GM19099 (cell line): Measurements from ENCODE around the gene TMEM184B.
A peak's percentile ranks its signal among the peaks of the same experiment; 100 is the strongest.

Source experiments
- POLR2A ChIP-seq: IDR thresholded peaks from 3 replicates; pipeline ENCODE4 v1.6.1; 2011; ENCODE audit warnings: low read depth; ENCODE audit not compliant: insufficient read length; ENCODE audit errors: extremely low read depth

Gene TMEM184B

GRCh38 chr22:38186429-38186828, 86.4 kb downstream of the TMEM184B start:
- no peak for TF ChIP-seq POLR2A

GRCh38 chr22:38184788-38185187, 88.0 kb downstream of the TMEM184B start:
- no peak for TF ChIP-seq POLR2A

- TF ChIP-seq POLR2A, result no peak
Measured at GRCh38 chr22:38181453-38182200, 91.2 kb downstream of the TMEM184B start, which contains the start of gene PLA2G6. Gene PLA2G6, minus strand, starts transcription at chr22:38181830. Its CDS starts 12,404 bp downstream, at chr22:38169426.

DNA sequence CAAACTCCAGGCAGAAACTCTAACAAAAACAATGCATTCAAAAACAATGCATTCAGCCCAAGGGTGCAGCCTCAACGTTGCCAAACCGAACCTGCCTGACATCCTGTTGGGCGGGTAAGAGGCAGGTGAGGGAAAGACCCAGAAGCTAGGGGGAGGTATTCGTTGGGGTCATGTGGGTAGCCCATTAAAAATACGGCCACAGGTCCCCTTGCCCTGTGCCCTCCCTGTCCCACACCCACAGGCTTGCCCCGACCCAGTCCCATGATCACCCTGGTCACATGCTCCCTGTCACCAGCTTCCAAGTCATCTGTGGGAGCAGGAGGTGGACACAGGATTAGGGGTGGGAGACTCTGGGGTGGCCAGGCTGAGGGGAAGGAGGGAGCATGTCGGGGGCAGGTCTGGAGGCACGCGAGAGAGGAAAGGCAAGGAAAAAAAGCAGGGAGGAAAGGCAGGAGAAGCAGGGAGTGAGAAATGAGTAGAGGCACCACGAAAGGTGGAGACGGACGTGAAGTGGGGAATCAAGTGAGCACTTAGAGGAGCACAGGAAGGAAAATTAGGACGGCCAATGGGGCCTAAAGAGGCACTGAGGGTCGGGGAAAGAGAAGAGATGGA, 91.9 kb downstream of the TMEM184B start:
- TF ChIP-seq POLR2A, result peak; percentile 53

DNA sequence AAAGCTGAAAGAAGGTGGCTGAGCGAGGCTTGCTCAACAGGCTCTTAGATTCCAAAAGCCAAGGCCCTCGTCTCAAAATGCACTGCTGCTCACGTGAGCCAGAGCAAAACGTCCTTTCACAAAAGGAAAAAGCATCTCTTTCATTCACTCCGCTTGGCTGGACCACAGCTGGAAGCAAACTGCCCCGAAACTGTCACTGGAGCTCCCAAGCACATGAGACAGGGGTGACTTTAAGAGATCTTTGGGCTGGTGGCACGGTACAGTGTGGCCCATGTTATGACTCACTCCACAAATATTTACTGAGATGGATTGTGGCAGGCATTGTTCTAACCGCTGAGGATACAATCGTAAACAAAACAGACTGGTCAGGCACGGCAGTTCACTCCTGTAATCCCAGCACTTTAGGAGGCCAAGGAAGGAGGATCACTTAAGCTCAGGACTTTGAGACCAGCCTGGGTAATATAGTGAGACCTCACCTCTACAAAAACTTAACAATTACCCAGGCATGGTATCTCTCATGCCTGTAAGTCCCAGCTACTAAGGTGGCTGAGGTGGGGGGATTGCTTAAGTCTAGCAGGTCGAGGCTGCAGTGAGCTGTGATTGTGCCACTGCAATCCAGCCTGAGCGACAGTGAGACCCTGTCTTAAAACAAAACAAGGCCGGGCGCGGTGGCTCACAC, 94.7 kb downstream of the TMEM184B start:
- TF ChIP-seq POLR2A, result no peak

- TF ChIP-seq POLR2A, result no peak
Measured at GRCh38 chr22:38177044-38177443, 95.8 kb downstream of the TMEM184B start.

DNA sequence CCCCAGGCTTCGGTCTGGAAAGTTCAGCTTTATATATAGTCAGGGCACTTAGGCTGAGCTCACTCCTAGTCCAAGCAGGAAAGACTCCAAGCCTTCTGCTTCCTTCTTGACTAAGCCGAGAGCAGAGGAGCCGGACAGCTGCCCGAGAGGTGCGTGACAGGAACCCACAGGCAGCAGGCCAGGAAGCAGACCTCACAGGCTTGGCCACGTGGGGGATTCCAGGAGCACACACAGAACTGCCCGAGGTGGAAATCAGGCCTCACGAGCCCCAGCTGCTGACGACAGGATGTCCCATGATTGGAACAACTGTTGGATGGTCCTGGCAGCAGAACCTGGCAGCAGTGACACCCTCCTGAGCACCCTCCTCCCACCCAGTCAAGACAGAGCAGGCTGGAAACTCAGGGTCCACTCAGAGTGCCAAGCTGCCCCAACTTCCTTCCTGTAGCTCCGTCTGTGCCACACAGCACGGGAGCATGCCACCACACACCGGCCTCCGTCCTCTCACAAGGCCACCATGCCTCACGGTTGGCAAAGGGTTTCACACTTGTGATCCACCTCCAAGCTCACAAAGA, 96.6 kb downstream of the TMEM184B start:
- TF ChIP-seq POLR2A, result no peak

GRCh38 chr22:38175206-38176118, 97.3 kb downstream of the TMEM184B start:
- TF ChIP-seq POLR2A, result no peak

- TF ChIP-seq POLR2A, result no peak
Measured at GRCh38 chr22:38174626-38175025, 98.2 kb downstream of the TMEM184B start.

GRCh38 chr22:38173641-38173906, 99.2 kb downstream of the TMEM184B start:
- no peak for TF ChIP-seq POLR2A

DNA sequence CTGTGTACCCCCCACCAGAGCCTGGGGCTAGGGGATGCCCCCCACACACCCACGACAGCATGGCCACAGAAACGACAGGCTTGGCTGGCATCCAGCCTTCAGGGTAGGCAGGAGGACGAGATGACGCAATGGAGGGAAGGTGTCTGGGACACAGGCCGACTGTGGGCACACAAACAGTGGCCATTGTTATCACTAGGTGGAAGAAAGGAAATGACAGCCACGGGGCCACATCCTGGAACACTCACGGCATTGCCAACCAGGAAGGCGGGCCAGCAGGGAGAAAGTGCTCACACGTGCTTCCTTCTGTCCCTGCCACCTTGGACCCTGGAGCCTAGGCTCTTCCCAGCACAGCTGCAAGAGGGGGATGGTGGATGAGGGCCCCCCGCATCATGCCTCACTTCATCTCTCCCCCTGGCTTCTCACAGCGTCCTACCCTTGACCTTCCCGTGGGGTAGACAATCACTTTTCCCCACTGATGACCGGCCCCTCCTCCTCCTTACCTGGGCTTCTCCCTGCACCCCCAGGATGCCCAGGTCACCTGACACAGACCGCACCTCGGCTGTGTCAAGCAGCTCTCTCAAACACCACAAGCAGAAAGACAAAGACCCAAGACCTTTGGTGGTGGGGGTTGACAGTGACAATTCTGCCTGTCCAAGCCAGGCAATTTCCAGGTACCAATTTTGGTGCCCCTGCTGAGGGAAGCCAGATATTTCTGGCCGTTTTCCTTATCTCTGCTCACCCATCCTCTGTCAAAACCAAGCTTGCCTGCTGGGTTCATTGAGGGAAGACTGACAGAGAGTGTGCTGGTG, 99.8 kb downstream of the TMEM184B start:
- no peak for TF ChIP-seq POLR2A

- no peak for TF ChIP-seq POLR2A
Measured at GRCh38 chr22:38171927-38172831, 100.6 kb downstream of the TMEM184B start.

GRCh38 chr22:38170469-38170868, 102.3 kb downstream of the TMEM184B start:
- no peak for TF ChIP-seq POLR2A
